Cardiac muscle cell (in vitro differentiated cells and primary cell): ENCODE data around the gene FCHSD2. TPM values are rescaled to one million over a fixed set of nuclear protein-coding genes. Genes with fewer than 3 reads are reported as not detected.
"Not testable (repeated sequence)": the region's sequence is repeated elsewhere in the genome, so short reads cannot be mapped to it uniquely, and the experiment has no call there.

Experiments
- DNase-seq, 2 donors: peaks; one replicate each; pipeline versions ENCODE4 v3.0.0 to v3.0.0-alpha.2; 2010 to 2017; ENCODE audit warnings: low read depth in 1 of 2, low spot score in 1 of 2
- H3K27ac ChIP-seq: fragments of 200-600 bp; sonication (generic); 2 replicates; pipeline ENCODE4 v1.5.1; 2016
- H3K27me3 ChIP-seq: fragments of 200-600 bp; sonication (generic); 2 replicates; pipeline ENCODE4 v1.6.0; 2016; ENCODE audit warnings: control low read depth
- H3K36me3 ChIP-seq: fragments of 200-600 bp; sonication (generic); 2 replicates; pipeline ENCODE4 v1.5.1; 2016; ENCODE audit warnings: control low read depth
- H3K4me1 ChIP-seq: fragments of 200-600 bp; sonication (generic); 2 replicates; pipeline ENCODE4 v1.8.1; 2017; ENCODE audit warnings: low read depth, mild to moderate bottlenecking, mixed run types
- H3K4me3 ChIP-seq: fragments of 200-600 bp; sonication (generic); 2 replicates; pipeline ENCODE4 v1.5.1; 2016; ENCODE audit warnings: mild to moderate bottlenecking
- H3K9me3 ChIP-seq: fragments of 200-600 bp; sonication (generic); 2 replicates; pipeline ENCODE4 v1.5.1; 2017; ENCODE audit warnings: low read depth, mild to moderate bottlenecking, control low read depth
- CTCF ChIP-seq: IDR thresholded peaks from 2 replicates; pipeline ENCODE4 v1.5.1; 2012; ENCODE audit warnings: low read depth, mild to moderate bottlenecking, low read length
- polyA plus RNA-seq: library from polyadenylated mRNA; unstranded; fragments of >200 nt; fragmentation: Nextera tagmentation; extraction: Ambion mirVana; gene quantifications from 2 replicates; pipeline ENCODE4 v1.2.1, GENCODE V29; 2016
- total RNA-seq: library from RNA; depleted of rRNA; stranded (reverse); fragments of >200 nt; gene quantifications from 2 replicates; pipeline ENCODE4 v1.2.3, GENCODE V29; 2016

The FCHSD2 gene
- total and polyA plus RNA-seq, 2 experiments from 2014 or later: 12.3 to 16.9 TPM

DNA sequence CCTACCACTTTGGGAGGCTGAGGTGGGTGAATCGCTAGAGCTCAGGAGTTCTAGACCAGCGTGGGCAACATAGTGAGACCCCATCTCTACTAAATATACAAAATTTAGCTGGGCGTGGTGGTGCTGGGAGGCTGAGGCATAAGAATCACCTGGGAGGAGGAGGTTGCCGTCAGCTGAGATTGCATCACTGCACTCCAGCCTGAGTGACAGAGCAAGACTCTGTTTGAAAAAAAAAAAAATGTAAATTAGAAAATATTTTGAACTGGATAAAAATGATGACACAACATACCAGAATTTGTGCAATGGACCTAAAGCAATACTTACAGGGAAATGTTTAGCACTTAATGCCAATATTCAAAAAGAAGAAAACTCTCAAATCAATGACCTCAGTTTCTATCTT is 281.5 kb downstream of the FCHSD2 start:
- H3K27ac ChIP-seq: no peak overlapping the region
- H3K27me3 ChIP-seq: no peaks in the 10 kb centered on the region
- no peaks in the 10 kb centered on the region for H3K36me3 ChIP-seq
- peaks cover 15% of the 10 kb centered on the region for H3K4me1 ChIP-seq
- H3K9me3 ChIP-seq: no peaks in the 10 kb centered on the region
- no peak for DNase-seq
- TF ChIP-seq CTCF: no peak
- H3K4me3 ChIP-seq: no peak overlapping the region

DNA sequence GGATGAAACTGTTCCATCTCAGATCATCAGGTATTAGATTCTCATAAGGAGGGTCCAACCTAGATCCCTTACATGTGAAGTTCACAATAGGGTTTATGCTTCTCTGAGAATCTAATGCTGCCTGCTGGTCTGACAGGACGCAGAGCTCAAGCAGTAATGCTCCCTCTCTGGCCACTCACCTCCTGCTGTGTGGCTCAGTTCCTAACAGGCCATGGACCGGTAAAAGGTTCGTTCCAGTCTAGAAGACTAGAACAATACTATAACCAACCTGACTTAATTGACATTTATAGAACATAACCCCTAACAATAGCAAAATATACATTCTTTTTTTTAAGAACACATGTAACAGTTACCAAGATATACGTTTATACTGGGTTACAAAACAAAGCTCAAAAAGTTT is 282.1 kb downstream of the FCHSD2 start:
- Histone ChIP-seq H3K27me3 (no peaks in the 10 kb centered on the region), H3K4me1 (peaks cover 15% of the 10 kb centered on the region), H3K4me3 (no peak overlapping the region), H3K36me3 (no peaks in the 10 kb centered on the region), H3K27ac (no peak overlapping the region), H3K9me3 (no peaks in the 10 kb centered on the region)
- no peak for TF ChIP-seq CTCF
- no peak for DNase-seq

GRCh38 chr11:72859126-72859525 is 283.0 kb downstream of the FCHSD2 start:
- H3K4me1 ChIP-seq: peaks cover 12% of the 10 kb centered on the region
- no peak for TF ChIP-seq CTCF
- no peak for DNase-seq
- no peak overlapping the region for H3K4me3 ChIP-seq
- no peak overlapping the region for H3K27ac ChIP-seq
- H3K27me3 ChIP-seq: no peaks in the 10 kb centered on the region
- no peaks in the 10 kb centered on the region for H3K9me3 ChIP-seq
- H3K36me3 ChIP-seq: no peaks in the 10 kb centered on the region

DNA sequence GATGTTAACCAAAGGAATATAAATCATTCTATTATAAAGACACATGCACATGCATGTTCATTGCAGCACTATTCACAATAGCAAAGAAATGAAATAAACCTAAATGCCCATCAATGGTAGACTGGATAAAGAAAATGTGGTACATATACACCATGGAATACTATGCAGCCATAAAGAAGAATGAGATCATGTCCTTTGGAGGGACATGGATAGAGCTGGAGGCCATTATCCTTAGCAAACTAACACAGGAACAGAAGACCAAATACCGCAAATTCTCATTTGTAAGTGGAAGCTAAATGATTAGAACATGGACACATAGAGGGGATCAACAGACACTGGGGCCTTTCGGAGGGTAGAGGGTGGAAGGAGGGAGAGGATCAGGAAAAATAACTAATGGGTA is 283.9 kb downstream of the FCHSD2 start:
- H3K4me3 ChIP-seq, H3K9me3 ChIP-seq, DNase-seq, H3K36me3 ChIP-seq, H3K27ac ChIP-seq, H3K27me3 ChIP-seq: not testable (repeated sequence)
- peaks cover 12% of the 10 kb centered on the region for H3K4me1 ChIP-seq

DNA sequence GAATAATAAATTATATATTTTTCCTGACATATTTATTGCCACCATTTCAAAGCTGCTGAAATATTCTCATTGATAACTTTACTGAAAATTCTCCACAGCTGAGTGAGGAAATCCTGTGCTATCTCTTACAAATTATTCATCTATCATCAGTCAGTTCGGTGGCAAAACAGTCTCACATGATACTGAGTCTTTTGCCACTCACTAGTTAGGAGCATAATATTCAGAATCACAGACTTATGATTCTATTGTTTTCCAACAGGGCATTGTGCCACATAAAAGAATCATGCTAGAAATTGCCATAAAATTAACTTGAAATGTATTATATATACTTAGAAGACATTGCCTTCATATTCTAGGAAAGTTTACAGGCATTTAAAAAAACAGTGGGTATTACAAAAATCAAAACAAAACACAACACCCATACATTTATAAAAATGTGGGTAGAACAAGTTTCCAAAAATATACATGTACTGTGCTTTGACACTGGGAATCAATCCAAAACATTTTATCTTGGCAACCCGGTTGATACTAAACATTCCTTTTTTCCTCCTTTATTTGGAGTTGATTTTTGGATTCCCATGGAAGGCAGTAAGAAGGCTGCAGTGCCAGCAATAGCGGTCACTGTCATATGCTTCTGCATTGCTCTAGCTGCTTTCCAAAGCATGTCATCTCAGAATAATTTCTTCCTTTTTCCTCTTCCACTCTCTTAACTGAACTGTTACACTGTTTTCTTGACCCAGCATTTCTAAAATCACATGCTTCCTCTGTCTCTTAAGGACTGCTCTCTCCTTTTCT is 285.4 kb downstream of the FCHSD2 start:
- TF ChIP-seq CTCF: peak; percentile 22
- Histone ChIP-seq H3K36me3 (no peaks in the 10 kb centered on the region), H3K4me3 (no peak overlapping the region), H3K27me3 (no peaks in the 10 kb centered on the region), H3K27ac (no peak overlapping the region), H3K9me3 (no peaks in the 10 kb centered on the region), H3K4me1 (peaks cover 12% of the 10 kb centered on the region)
- peak in 1 of 2 donors; percentile 75 for DNase-seq

GRCh38 chr11:72856065-72856464 is 286.1 kb downstream of the FCHSD2 start:
- DNase-seq: peak in 1 of 2 donors; percentile 61
- H3K9me3 ChIP-seq: no peaks in the 10 kb centered on the region
- no peak for TF ChIP-seq CTCF
- H3K4me1 ChIP-seq: peaks cover 12% of the 10 kb centered on the region
- H3K36me3 ChIP-seq: no peaks in the 10 kb centered on the region
- no peaks in the 10 kb centered on the region for H3K27me3 ChIP-seq
- no peak overlapping the region for H3K4me3 ChIP-seq
- H3K27ac ChIP-seq: no peak overlapping the region
